IPS-18a (cell line): ENCODE results near the gene LRPAP1.

Source experiments
- H3K27ac ChIP-seq: one replicate; pipeline ENCODE4 v1.5.1; 2013; ENCODE audit warnings: low read length
- H3K27me3 ChIP-seq: one replicate; pipeline ENCODE4 v1.6.1; 2013; ENCODE audit warnings: mild to moderate bottlenecking, low read length; ENCODE audit not compliant: control insufficient read depth, insufficient read depth
- H3K36me3 ChIP-seq: one replicate; pipeline ENCODE4 v1.6.1; 2013; ENCODE audit warnings: low read depth, low read length; ENCODE audit not compliant: control insufficient read depth
- H3K4me1 ChIP-seq: one replicate; pipeline ENCODE4 v1.6.1; 2013; ENCODE audit warnings: low read depth, low read length; ENCODE audit not compliant: control insufficient read depth
- H3K4me3 ChIP-seq: one replicate; pipeline ENCODE4 v1.5.1; 2013; ENCODE audit warnings: low read length
- H3K9ac ChIP-seq: one replicate; pipeline ENCODE4 v1.6.1; 2013; ENCODE audit warnings: mild to moderate bottlenecking, low read length, moderate library complexity
- H3K9me3 ChIP-seq: one replicate; pipeline ENCODE4 v1.6.1; 2013; ENCODE audit warnings: low read depth, low read length; ENCODE audit not compliant: control insufficient read depth

The LRPAP1 gene

GRCh38 chr4:3494462-3494871 is 37.8 kb downstream of the LRPAP1 start:
- H3K27me3 ChIP-seq: peaks cover 99% of the 10 kb centered on the region
- no peak overlapping the region for H3K27ac ChIP-seq
- peaks cover 6% of the 10 kb centered on the region for H3K4me1 ChIP-seq
- H3K4me3 ChIP-seq: no peak overlapping the region
- H3K9ac ChIP-seq: no peak overlapping the region
- H3K9me3 ChIP-seq: no peaks in the 10 kb centered on the region
- H3K36me3 ChIP-seq: no peaks in the 10 kb centered on the region

- no peak overlapping the region for H3K27ac ChIP-seq
- H3K4me3 ChIP-seq: no peak overlapping the region
- peaks cover 6% of the 10 kb centered on the region for H3K4me1 ChIP-seq
- peaks cover 99% of the 10 kb centered on the region for H3K27me3 ChIP-seq
- no peaks in the 10 kb centered on the region for H3K36me3 ChIP-seq
- H3K9me3 ChIP-seq: no peaks in the 10 kb centered on the region
- no peak overlapping the region for H3K9ac ChIP-seq
Measured at GRCh38 chr4:3493720-3494461, 38.3 kb downstream of the LRPAP1 start.

- Histone ChIP-seq H3K4me1 (peaks cover 6% of the 10 kb centered on the region), H3K36me3 (no peaks in the 10 kb centered on the region), H3K27me3 (peaks cover 100% of the 10 kb centered on the region), H3K9me3 (no peaks in the 10 kb centered on the region), H3K4me3 (no peak overlapping the region), H3K9ac (no peak overlapping the region), H3K27ac (no peak overlapping the region)
Measured at GRCh38 chr4:3492741-3493719, 39.2 kb downstream of the LRPAP1 start.

GRCh38 chr4:3491681-3492405 is 40.4 kb downstream of the LRPAP1 start:
- Histone ChIP-seq H3K36me3 (no peaks in the 10 kb centered on the region), H3K9ac (no peak overlapping the region), H3K9me3 (no peaks in the 10 kb centered on the region), H3K27ac (no peak overlapping the region), H3K27me3 (peaks cover 100% of the 10 kb centered on the region), H3K4me1 (peaks cover 9% of the 10 kb centered on the region), H3K4me3 (no peak overlapping the region)

GRCh38 chr4:3489451-3489962 is 42.7 kb downstream of the LRPAP1 start:
- Histone ChIP-seq H3K27ac (no peak overlapping the region), H3K4me3 (no peak overlapping the region), H3K9ac (no peak overlapping the region), H3K27me3 (peaks cover 98% of the 10 kb centered on the region), H3K9me3 (no peaks in the 10 kb centered on the region), H3K36me3 (no peaks in the 10 kb centered on the region), H3K4me1 (peaks cover 14% of the 10 kb centered on the region)

GRCh38 chr4:3488820-3489219 is 43.4 kb downstream of the LRPAP1 start:
- H3K4me1 ChIP-seq: peaks cover 12% of the 10 kb centered on the region
- H3K4me3 ChIP-seq: no peak overlapping the region
- no peaks in the 10 kb centered on the region for H3K9me3 ChIP-seq
- H3K27me3 ChIP-seq: peaks cover 98% of the 10 kb centered on the region
- H3K9ac ChIP-seq: no peak overlapping the region
- H3K36me3 ChIP-seq: no peaks in the 10 kb centered on the region
- H3K27ac ChIP-seq: no peak overlapping the region

GRCh38 chr4:3487861-3488260 is 44.4 kb downstream of the LRPAP1 start:
- Histone ChIP-seq H3K27ac (no peak overlapping the region), H3K4me1 (peaks cover 9% of the 10 kb centered on the region), H3K9me3 (no peaks in the 10 kb centered on the region), H3K36me3 (no peaks in the 10 kb centered on the region), H3K9ac (no peak overlapping the region), H3K4me3 (no peak overlapping the region), H3K27me3 (peaks cover 98% of the 10 kb centered on the region)

- H3K4me3 ChIP-seq: no peak overlapping the region
- H3K9me3 ChIP-seq: no peaks in the 10 kb centered on the region
- no peak overlapping the region for H3K9ac ChIP-seq
- no peak overlapping the region for H3K27ac ChIP-seq
- peaks cover 98% of the 10 kb centered on the region for H3K27me3 ChIP-seq
- H3K4me1 ChIP-seq: peaks cover 11% of the 10 kb centered on the region
- no peaks in the 10 kb centered on the region for H3K36me3 ChIP-seq
Measured at GRCh38 chr4:3486541-3487540, 45.4 kb downstream of the LRPAP1 start.

GRCh38 chr4:3485886-3486540 is 46.2 kb downstream of the LRPAP1 start:
- Histone ChIP-seq H3K9me3 (no peaks in the 10 kb centered on the region), H3K4me1 (peaks cover 19% of the 10 kb centered on the region), H3K27ac (no peak overlapping the region), H3K36me3 (no peaks in the 10 kb centered on the region), H3K9ac (no peak overlapping the region), H3K4me3 (no peak overlapping the region), H3K27me3 (peaks cover 95% of the 10 kb centered on the region)
